H1 (cell line): ENCODE data around the gene FOXL1.

ENCODE experiments used
- EZH2 ChIP-seq: fragments of 200-600 bp; sonication (generic); IDR thresholded peaks from 2 replicates; pipeline ENCODE4 v1.7.1; 2012; ENCODE audit warnings: low read depth, mild to moderate bottlenecking, moderate library complexity, low read length, inconsistent platforms; ENCODE audit not compliant: severe bottlenecking
- FOSL1 ChIP-seq: IDR thresholded peaks from 2 replicates; pipeline ENCODE4 v1.6.1; 2011; ENCODE audit warnings: mild to moderate bottlenecking, low read depth, low read length, moderate library complexity; ENCODE audit not compliant: insufficient read depth
- GABPA ChIP-seq: IDR thresholded peaks from 2 replicates; pipeline ENCODE4 v1.6.1; 2011; ENCODE audit warnings: mild to moderate bottlenecking, low read length, moderate library complexity, borderline replicate concordance; ENCODE audit not compliant: insufficient read depth
- KDM1A ChIP-seq: fragments of 200-600, 300-600 bp; sonication (generic); IDR thresholded peaks from 2 replicates; pipeline ENCODE4 v1.7.1; 2016; ENCODE audit warnings: mild to moderate bottlenecking, low read length, borderline replicate concordance
- POLR2AphosphoS5 ChIP-seq: IDR thresholded peaks from 2 replicates; pipeline ENCODE4 v1.6.1; 2011; ENCODE audit warnings: low read depth, low read length
- SIRT6 ChIP-seq: IDR thresholded peaks from one replicate; pipeline ENCODE4 v1.7.1; 2012; ENCODE audit warnings: low read length, inconsistent platforms
- USF2 ChIP-seq: IDR thresholded peaks from 2 replicates; pipeline ENCODE4 v1.6.1; 2011; ENCODE audit warnings: low read length, improper control_type of control experiment
- TF ChIP-seq, protein P1 (sequence below), 3 experiments: IDR thresholded peaks; 1 replicate in 2 of 3; 2 replicates in 1 of 3; pipeline versions ENCODE4 v1.5.1 to v1.6.1; 2011; ENCODE audit warnings: low read length in 3 of 3, mild to moderate bottlenecking in 3 of 3, inconsistent platforms in 2 of 3, low read depth in 1 of 3, moderate library complexity in 1 of 3; ENCODE audit not compliant: insufficient read depth in 1 of 3; ENCODE audit errors: control extremely low read depth in 1 of 3

- TF ChIP-seq SIRT6, result no peak
- TF ChIP-seq EZH2, result no peak
- no peak for TF ChIP-seq FOSL1
- TF ChIP-seq USF2, result no peak
- no peak for TF ChIP-seq POLR2AphosphoS5
- no peak for TF ChIP-seq KDM1A
- TF ChIP-seq, protein P1, sequence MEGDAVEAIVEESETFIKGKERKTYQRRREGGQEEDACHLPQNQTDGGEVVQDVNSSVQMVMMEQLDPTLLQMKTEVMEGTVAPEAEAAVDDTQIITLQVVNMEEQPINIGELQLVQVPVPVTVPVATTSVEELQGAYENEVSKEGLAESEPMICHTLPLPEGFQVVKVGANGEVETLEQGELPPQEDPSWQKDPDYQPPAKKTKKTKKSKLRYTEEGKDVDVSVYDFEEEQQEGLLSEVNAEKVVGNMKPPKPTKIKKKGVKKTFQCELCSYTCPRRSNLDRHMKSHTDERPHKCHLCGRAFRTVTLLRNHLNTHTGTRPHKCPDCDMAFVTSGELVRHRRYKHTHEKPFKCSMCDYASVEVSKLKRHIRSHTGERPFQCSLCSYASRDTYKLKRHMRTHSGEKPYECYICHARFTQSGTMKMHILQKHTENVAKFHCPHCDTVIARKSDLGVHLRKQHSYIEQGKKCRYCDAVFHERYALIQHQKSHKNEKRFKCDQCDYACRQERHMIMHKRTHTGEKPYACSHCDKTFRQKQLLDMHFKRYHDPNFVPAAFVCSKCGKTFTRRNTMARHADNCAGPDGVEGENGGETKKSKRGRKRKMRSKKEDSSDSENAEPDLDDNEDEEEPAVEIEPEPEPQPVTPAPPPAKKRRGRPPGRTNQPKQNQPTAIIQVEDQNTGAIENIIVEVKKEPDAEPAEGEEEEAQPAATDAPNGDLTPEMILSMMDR (IDR thresholded peaks at IDR 0.05; ENCODE audit: control extremely low read depth in 1 of 3, insufficient read depth in 1 of 3, low read depth in 1 of 3, low read length in 3 of 3), result no peak
- no peak for TF ChIP-seq GABPA
These were observed 27.6 kb downstream of the FOXL1 start for GRCh38 chr16:86605950-86606349.
